CD14-positive monocyte (primary cell): Measurements from ENCODE around the gene NXF3. TPM values are rescaled to one million over a fixed set of nuclear protein-coding genes. Genes with fewer than 3 reads are reported as not detected.

Experiments used
- DNase-seq, 3 donors: peaks; one replicate each; pipeline ENCODE4 v3.0.0-alpha.2; 2011 to 2022
- H2AFZ ChIP-seq: 2 replicates; pipeline ENCODE4 v1.6.0; 2012; ENCODE audit warnings: mild to moderate bottlenecking, low read depth, low read length, inconsistent platforms; ENCODE audit not compliant: insufficient read depth, poor library complexity, severe bottlenecking
- H3K27ac ChIP-seq, 2 donors: 1 replicate in 1 of 2; 2 replicates in 1 of 2; pipeline ENCODE4 v1.5.1; 2012 to 2013; ENCODE audit warnings: low read length in 2 of 2, control low read depth in 1 of 2, inconsistent platforms in 1 of 2, low read depth in 1 of 2, mild to moderate bottlenecking in 1 of 2
- H3K27me3 ChIP-seq, 2 donors: one replicate each; pipeline versions ENCODE4 v1.6.0 to v1.6.1; 2011 to 2013; ENCODE audit warnings: low read length in 2 of 2; ENCODE audit not compliant: control insufficient read depth in 2 of 2, insufficient read depth in 2 of 2
- H3K36me3 ChIP-seq, 2 donors: replicated peaks in 1 of 2; 1 replicate in 1 of 2; 2 replicates in 1 of 2; pipeline versions ENCODE4 v1.5.1 to v1.6.1; 2012 to 2013; ENCODE audit warnings: low read length in 2 of 2, control low read depth in 1 of 2, inconsistent platforms in 1 of 2, mild to moderate bottlenecking in 1 of 2; ENCODE audit not compliant: insufficient read depth in 2 of 2, control insufficient read depth in 1 of 2
- H3K4me1 ChIP-seq, 2 donors: 1 replicate in 1 of 2; 2 replicates in 1 of 2; pipeline versions ENCODE4 v1.5.1 to v1.6.1; 2012 to 2013; ENCODE audit warnings: low read length in 2 of 2, control low read depth in 1 of 2, inconsistent platforms in 1 of 2, mild to moderate bottlenecking in 1 of 2, moderate library complexity in 1 of 2; ENCODE audit not compliant: insufficient read depth in 2 of 2, control insufficient read depth in 1 of 2
- H3K4me2 ChIP-seq: replicated peaks from 2 replicates; pipeline ENCODE3; 2012; ENCODE audit warnings: low read length, moderate library complexity, mild to moderate bottlenecking; ENCODE audit not compliant: poor library complexity, severe bottlenecking; ENCODE audit errors: extremely low read depth
- H3K4me3 ChIP-seq, 3 experiments: fragments of 200-600 bp in 1 of 3; sonication (generic) in 1 of 3; replicated peaks in 1 of 3; 1 replicate in 2 of 3; 2 replicates in 1 of 3; pipeline ENCODE4 v1.5.1; 2011 to 2013; ENCODE audit warnings: low read length in 3 of 3, mild to moderate bottlenecking in 3 of 3, control low read depth in 2 of 3, low read depth in 2 of 3, inconsistent platforms in 1 of 3, moderate library complexity in 1 of 3
- H3K79me2 ChIP-seq: 2 replicates; pipeline ENCODE4 v1.6.0; 2012; ENCODE audit warnings: mild to moderate bottlenecking, control low read depth, inconsistent platforms, low read length, moderate library complexity; ENCODE audit not compliant: insufficient read depth
- H3K9ac ChIP-seq: 2 replicates; pipeline ENCODE4 v1.6.0; 2017; ENCODE audit warnings: low read length, mild to moderate bottlenecking; ENCODE audit not compliant: insufficient read depth, poor library complexity, severe bottlenecking
- H3K9me3 ChIP-seq, 2 donors: replicated peaks in 1 of 2; 1 replicate in 1 of 2; 2 replicates in 1 of 2; pipeline versions ENCODE4 v1.5.1 to v1.6.1; 2012 to 2013; ENCODE audit warnings: low read length in 2 of 2, control low read depth in 1 of 2; ENCODE audit not compliant: control insufficient read depth in 1 of 2, insufficient read depth in 1 of 2
- H4K20me1 ChIP-seq: 2 replicates; pipeline ENCODE4 v1.6.0; 2012; ENCODE audit warnings: mild to moderate bottlenecking, low read length, control low read depth, moderate library complexity; ENCODE audit not compliant: insufficient read depth
- H3K27ac Mint-ChIP-seq, 7 donors: one replicate each; pipeline ENCODE4 v1.8.0; 2020; ENCODE audit warnings: mild to moderate bottlenecking in 7 of 7, mixed read lengths in 7 of 7, moderate library complexity in 6 of 7, inconsistent platforms in 2 of 7
- H3K27me3 Mint-ChIP-seq, 3 donors: one replicate each; pipeline ENCODE4 v1.8.0; 2021 to 2022; ENCODE audit warnings: low read depth in 3 of 3, mild to moderate bottlenecking in 3 of 3, mixed read lengths in 3 of 3, moderate library complexity in 3 of 3, inconsistent platforms in 1 of 3
- H3K36me3 Mint-ChIP-seq, 2 donors: one replicate each; pipeline ENCODE4 v1.8.0; 2020; ENCODE audit warnings: mixed read lengths in 2 of 2, inconsistent platforms in 1 of 2, mild to moderate bottlenecking in 1 of 2
- H3K4me1 Mint-ChIP-seq: one replicate; pipeline ENCODE4 v1.8.0; 2020; ENCODE audit warnings: mild to moderate bottlenecking, mixed read lengths
- H3K4me3 Mint-ChIP-seq, 2 donors: one replicate each; pipeline ENCODE4 v1.8.0; 2020; ENCODE audit warnings: mild to moderate bottlenecking in 2 of 2, mixed read lengths in 2 of 2, moderate library complexity in 1 of 2
- H3K9me3 Mint-ChIP-seq, 7 donors: one replicate each; pipeline ENCODE4 v1.8.0; 2020 to 2022; ENCODE audit warnings: mixed read lengths in 7 of 7, mild to moderate bottlenecking in 6 of 7, moderate library complexity in 6 of 7, inconsistent platforms in 2 of 7
- CTCF ChIP-seq: fragments of 200-600 bp; IDR thresholded peaks from one replicate; pipeline ENCODE4 v1.8.0; 2022; ENCODE audit warnings: antibody characterized with exemption, mild to moderate bottlenecking
- WGBS: methylation state at CpG from one replicate; pipeline ENCODE4 v1.1.5; 2013; ENCODE audit warnings: missing lambda C conversion rate; ENCODE audit not compliant: insufficient coverage; 5-methylcytosine and 5-hydroxymethylcytosine counted together
- intact Hi-C, 2 donors: fragments of 100-400 bp; cut with micrococcal nuclease; formaldehyde crosslinking; loops; one replicate each; pipeline versions ENCODE4 v1.15.0 to v1.15.1; 2023
- polyA plus RNA-seq, 3 donors: library from polyadenylated mRNA; depleted of rRNA in 1 of 3; unstranded in 2 of 3; stranded (reverse) in 1 of 3; fragments of 300-500 nt in 2 of 3; fragments of >200 nt in 1 of 3; fragmentation: Illumina TruSeq in 2 of 3; gene quantifications; 1 replicate in 2 of 3; 2 replicates in 1 of 3; pipeline ENCODE4 v1.2.3, GENCODE V29; 2012 to 2021

NXF3 gene
- polyA plus RNA-seq, 3 donors = not detected

DNA sequence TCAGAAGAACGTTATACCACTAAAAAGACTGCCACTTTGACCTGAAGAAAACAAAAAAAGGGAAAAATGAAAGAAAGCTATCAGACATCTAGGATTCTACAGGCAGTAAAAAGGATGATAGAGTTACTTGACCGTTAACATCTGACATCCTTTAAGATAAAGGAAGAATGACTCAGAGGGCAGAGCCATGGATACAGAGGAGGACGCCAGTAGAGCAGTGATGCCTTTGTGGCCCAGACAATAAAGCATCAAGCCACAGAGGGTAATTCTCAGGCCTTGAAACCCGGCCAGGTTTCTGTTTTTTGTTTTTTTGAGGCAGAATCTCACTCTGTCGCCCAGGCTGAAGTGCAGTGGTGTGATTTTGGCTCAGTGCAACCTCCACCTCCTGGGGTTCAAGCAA lies 19.5 kb downstream of the NXF3 start:
- no peak overlapping the region for H3K9ac ChIP-seq
- no peaks in the 10 kb centered on the region for H3K27me3 ChIP-seq
- Mint-ChIP-seq H3K9me3 (no peaks in the 10 kb centered on the region), H3K4me1 (no peaks in the 10 kb centered on the region), H3K4me3 (no peak overlapping the region), H3K27ac (no peak overlapping the region), H3K27me3 (peaks cover 0 to 8% (median 0%) of the 10 kb centered on the region in 3 donors), H3K36me3 (no peaks in the 10 kb centered on the region)
- intact Hi-C loops = no loop called here
- no peak overlapping the region for H3K27ac ChIP-seq
- WGBS = no CpG with 5 or more reads among the region's 5 CpGs
- no peaks in the 10 kb centered on the region for H3K36me3 ChIP-seq
- no peaks in the 10 kb centered on the region for H3K9me3 ChIP-seq
- H3K4me3 ChIP-seq = no peak overlapping the region
- H3K79me2 ChIP-seq = no peaks in the 10 kb centered on the region
- no peak overlapping the region for H3K4me2 ChIP-seq
- no peaks in the 10 kb centered on the region for H3K4me1 ChIP-seq
- TF ChIP-seq CTCF = no peak
- no peak overlapping the region for H2AFZ ChIP-seq
- H4K20me1 ChIP-seq = no peaks in the 10 kb centered on the region
- DNase-seq = no peak

DNA sequence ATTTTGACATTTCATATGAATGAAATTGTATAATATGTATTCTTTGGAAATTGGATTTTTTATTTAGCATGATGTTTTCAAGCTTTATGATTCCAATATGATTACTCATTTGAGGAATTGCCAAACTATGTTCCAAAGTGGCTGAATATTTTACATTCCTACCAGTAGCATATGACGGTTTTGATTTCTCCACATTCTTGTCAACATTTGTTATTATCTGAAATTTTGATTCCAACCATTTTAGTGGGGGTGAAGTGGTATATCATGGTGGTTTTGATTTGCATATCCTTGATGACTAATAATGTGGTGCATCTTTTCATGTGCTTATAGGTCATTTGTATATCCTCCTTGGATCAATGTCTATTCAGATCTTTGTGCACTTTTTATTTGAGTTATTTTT lies 26.3 kb downstream of the NXF3 start:
- Histone ChIP-seq H3K4me1 (no peaks in the 10 kb centered on the region), H3K27me3 (peaks cover 0 to 2% of the 10 kb centered on the region in 2 donors), H4K20me1 (no peaks in the 10 kb centered on the region), H3K4me2 (no peak overlapping the region), H2AFZ (no peak overlapping the region), H3K36me3 (no peaks in the 10 kb centered on the region), H3K27ac (no peak overlapping the region), H3K79me2 (no peaks in the 10 kb centered on the region), H3K9me3 (no peaks in the 10 kb centered on the region), H3K4me3 (no peak overlapping the region), H3K9ac (no peak overlapping the region)
- peaks cover 0 to 14% (median 13%) of the 10 kb centered on the region in 3 donors for H3K27me3 Mint-ChIP-seq
- no peak overlapping the region for H3K27ac Mint-ChIP-seq
- H3K36me3 Mint-ChIP-seq = no peaks in the 10 kb centered on the region
- peaks cover 0 to 3% (median 1%) of the 10 kb centered on the region in 7 donors for H3K9me3 Mint-ChIP-seq
- H3K4me3 Mint-ChIP-seq = no peak overlapping the region
- WGBS = no CpG with 5 or more reads among the region's 1 CpG
- no peak for TF ChIP-seq CTCF
- intact Hi-C loops = no loop called here
- no peak for DNase-seq
- peaks cover 5% of the 10 kb centered on the region for H3K4me1 Mint-ChIP-seq
